Stimulated activated CD8-positive, alpha-beta memory T cell treated with anti-CD3 and anti-CD28 coated beads, Interleukin-15, amount 100 ng/mL, for 48 hours (primary cell): ENCODE measurements around the gene CNKSR3.

ENCODE experiments used
- DNase-seq, 2 donors: peaks; one replicate each; pipeline ENCODE4 v3.0.0-alpha.2; 2020; ENCODE audit warnings: low read depth in 2 of 2

The CNKSR3 gene

DNA sequence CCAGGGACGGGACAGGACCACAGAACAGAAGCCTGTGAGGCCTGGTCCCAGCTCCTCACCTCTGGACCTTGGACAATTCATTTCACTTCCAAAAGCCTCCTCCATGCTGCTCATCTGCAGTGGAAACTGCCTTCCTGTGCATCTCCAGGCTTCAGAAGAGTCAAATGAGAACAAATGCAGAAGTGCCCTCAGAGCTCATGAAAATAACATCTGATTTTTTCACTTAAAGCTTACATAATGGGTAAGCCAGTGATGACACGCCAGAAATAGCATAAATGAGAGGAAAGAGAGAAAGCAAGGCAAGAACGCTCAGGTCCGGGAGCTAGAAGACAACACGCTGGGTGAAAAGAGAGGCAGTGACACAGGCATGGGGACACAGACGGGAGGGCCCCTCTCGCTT, 7.9 kb downstream of the CNKSR3 start:
- DNase-seq, result no peak

- DNase-seq, result no peak
These were observed 9.0 kb downstream of the CNKSR3 start for GRCh38 chr6:154501578-154501868.

DNA sequence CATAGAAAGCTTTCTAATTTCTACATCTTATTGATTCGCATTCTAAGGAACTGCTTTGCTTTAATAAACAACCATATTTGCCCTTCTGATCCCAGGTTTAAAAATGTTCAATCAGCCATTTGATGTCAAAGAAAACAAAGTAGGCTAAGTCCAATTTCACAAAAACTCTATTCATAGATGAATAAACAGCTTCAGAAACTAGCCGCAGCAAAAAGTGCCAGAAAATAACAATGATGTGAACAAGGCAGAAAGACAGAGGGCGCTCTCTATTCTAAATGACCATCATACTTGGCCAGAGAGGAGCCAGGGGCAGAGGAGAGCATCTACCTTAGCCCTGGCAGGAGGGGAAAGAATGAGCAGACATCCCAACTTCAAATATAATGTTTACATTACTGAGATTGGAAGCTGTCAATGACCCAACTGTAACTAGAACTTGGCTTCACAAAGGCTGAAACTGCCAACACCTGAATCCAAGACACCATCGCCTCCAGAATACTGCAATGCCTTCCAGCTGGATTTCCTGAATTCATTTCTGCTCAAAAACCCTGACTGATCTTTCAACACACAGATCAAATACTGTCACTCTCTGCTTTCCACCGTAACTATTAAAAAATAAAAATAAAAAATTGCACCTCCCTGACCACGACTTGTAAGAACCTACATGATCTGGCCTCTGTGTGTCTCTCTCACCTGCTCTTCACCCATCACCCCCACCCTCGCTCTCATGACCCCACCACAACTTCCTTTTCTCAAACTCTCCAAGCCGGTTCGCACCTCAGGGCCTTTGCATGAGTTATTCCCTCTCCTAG, 9.5 kb downstream of the CNKSR3 start:
- no peak for DNase-seq

- DNase-seq, result no peak
These were observed 10.5 kb downstream of the CNKSR3 start for GRCh38 chr6:154499855-154500589.

DNA sequence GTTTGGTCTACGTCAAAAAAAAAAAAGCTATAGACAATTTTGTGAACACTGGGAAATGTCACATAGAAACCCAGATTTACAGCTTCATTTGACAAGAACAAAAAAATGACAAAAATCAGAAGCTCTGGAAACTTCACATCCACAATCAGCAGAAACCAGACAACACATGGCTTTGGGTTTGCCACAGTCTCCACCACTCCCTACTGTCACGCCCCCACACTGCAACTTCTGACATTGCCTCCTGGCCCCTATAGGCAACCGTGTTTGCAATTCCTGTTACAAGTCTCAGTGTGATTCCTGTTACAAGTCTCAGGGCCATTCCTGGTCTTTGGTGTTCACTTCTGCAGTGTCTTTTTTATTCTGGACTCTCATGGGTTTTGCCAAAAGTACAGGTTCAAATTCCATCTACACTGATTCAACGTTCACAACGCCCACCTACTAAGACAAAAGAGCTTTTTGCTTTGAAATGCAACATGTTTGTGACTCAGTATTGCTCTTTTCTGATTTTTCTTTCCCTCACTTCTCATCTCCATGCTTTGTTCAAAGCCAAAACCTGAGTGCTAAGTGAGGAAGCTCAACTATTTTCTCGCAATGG, 12.0 kb downstream of the CNKSR3 start:
- no peak for DNase-seq

GRCh38 chr6:154496793-154497517, 13.5 kb downstream of the CNKSR3 start:
- no peak for DNase-seq

DNA sequence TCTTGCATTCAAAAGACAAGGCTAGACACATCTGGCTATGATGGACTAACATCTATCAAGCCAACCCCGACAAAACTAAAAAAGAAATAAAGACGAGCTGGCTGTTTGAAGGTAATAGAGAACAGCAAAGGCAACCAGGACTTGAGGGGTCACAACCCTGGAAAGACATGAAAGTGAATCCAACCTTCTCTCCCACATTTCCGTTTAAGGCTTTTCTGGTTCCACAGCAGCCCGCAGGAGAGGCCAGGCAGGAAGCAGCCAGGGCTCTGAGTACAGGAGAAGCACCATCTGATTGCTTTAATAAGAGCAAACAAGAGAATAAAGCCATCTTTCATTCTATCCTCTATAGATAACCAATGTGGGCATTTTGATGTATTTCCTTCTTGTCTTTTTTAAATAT, 14.3 kb downstream of the CNKSR3 start:
- DNase-seq, result no peak

- DNase-seq, result no peak
These were observed 15.7 kb downstream of the CNKSR3 start for GRCh38 chr6:154494592-154495311.

- DNase-seq, result no peak
These were observed 18.7 kb downstream of the CNKSR3 start for GRCh38 chr6:154491567-154492470.

- no peak for DNase-seq
These were observed 20.7 kb downstream of the CNKSR3 start for GRCh38 chr6:154489822-154490221.

- DNase-seq, result no peak
These were observed 21.6 kb downstream of the CNKSR3 start for GRCh38 chr6:154488802-154489437.

DNA sequence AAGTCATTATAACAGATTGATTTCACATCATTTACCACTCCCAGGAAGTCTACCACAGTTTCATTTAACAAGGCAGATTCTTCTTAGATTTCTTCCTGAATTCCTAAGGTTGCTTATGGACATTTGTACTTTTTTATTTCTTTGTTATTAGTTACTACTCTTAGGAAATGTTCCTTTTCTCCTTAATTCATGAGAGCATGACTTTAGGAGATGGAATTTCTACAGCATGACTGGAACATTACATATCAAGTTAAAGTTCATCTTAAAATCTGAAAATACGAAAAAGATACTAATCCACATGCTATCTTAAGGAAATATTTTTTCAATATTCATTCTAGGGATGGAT, 22.3 kb downstream of the CNKSR3 start:
- DNase-seq, result no peak

DNA sequence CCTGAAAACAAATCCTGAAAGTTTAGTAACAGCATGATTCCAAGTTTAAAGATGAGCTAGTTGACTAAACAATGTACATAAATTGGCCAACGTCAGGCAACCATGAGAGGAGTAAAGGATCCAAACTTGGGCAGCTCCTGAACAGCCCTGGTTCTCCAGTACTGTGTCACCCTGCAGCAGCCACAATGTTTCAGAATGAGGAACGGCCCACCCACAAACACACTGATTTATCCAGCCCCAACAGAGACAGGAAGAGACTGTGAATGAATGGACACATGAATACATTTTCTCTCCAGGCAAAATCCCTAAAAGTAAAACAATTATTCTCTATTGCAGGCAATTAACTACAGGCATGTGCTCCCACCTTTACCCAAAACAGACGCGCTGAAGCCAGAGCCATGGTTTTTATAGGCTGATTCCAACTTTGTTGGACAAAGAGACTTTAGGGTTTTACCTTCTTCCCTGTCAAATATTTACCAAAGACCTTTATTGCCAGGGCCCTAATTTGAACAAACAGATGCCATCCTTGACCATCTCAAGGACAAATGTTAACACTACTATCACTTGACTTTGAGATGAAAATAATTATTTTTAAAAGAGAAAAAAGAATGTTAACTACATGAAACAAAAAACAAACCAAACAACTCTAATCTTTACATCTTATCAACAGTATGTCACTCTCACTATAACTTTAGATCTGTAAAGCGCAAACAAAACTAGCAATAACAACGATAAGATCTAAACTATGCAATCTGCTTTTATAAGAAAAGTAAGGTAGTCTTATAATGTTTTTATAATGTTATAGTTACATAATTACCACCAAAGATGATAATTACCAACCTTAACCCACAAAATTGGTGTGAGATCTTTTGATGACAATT, 22.9 kb downstream of the CNKSR3 start:
- no peak for DNase-seq

DNA sequence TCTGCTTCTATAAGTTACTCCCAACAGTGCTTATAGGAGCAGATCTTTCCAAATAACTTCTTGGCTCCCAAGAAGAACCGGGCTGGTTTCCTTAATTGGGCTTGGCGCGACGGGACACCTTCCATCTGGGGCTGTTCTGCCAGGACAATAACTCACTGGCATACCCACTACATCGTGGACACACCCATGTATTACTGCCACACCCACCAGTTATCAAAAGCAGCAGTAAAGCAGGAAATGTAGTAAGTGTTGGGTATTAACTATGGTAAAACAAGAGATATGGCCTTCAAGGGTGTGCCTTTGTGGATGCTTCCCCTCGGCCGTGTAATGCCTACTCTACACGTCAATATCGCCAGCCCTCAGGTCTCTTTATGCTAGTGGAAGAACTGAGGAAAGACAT, 24.7 kb downstream of the CNKSR3 start:
- no peak for DNase-seq

DNA sequence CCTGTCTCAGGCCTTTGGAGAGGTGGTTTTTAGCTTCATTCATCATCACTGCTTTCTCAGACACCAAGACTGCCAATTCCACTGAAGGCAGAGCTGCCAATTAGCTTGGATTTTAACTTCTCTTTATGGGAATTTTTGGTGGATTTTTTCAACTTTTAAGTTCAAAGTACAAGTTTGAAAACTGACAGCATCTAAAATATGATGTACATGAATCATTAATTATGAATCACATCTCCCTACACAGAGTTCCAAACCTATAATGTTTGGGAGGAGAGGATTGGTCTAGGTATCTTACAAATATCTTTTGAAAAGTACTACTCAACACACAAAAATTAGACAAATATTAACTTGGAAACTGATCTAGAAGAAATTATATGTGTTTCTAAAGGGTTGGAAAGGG, 25.5 kb downstream of the CNKSR3 start:
- no peak for DNase-seq

GRCh38 chr6:154482858-154483257, 27.6 kb downstream of the CNKSR3 start:
- no peak for DNase-seq

GRCh38 chr6:154481521-154482013, 28.9 kb downstream of the CNKSR3 start:
- DNase-seq, result no peak

DNA sequence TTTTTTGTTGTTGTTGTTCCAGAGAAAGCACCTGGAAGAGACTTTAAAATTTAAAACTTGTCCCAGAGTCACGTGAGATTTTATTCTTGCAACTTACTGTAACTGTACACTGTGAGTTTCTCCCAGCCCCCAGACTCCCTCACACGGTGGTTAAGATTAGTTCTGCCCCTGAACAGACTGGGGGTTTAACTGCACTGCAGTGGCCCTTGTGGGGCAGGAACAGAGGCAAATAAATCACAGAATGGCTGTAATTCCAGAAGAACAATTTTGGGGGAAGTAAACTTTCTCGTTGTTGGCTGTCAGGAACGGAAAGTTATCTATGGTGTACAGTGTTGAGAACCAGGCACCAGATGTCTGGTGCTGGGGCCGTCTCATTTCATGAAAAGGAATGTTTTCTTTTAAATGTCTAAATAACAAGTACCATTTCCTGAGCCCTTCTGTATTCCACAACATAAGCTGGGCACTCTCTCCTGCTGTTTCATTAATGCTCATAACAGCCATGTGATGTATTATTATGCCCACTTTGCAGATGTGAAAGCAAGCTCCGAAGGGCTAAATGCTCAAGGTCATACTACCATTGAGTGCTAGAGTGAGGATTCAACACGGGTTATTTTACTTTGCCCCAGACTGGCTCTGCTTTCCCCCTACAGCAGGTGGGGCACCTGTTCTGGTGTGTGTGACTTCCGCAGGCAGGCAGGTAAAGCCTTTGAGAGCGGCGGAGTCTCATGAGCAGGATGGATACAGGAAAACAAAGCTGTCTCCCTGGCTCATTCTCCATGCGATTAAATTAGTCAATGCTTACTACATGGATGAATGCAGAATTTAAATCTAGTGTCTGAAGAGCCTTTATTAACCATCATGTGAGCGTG, 30.5 kb downstream of the CNKSR3 start:
- no peak for DNase-seq
